GM18499 (cell line): Measurements from ENCODE around the gene FBXL3.
"Not testable (repeated sequence)": the region's sequence is repeated elsewhere in the genome, so short reads cannot be mapped to it uniquely, and the experiment has no call there.

Experiments
- ATAC-seq: cut with Tn5 transposase; IDR thresholded peaks from one replicate; pipeline ENCODE4 v1.9.1; 2021; ENCODE audit warnings: moderate number of reproducible peaks; ENCODE audit not compliant: insufficient read depth, unreplicated experiment

FBXL3 gene

DNA sequence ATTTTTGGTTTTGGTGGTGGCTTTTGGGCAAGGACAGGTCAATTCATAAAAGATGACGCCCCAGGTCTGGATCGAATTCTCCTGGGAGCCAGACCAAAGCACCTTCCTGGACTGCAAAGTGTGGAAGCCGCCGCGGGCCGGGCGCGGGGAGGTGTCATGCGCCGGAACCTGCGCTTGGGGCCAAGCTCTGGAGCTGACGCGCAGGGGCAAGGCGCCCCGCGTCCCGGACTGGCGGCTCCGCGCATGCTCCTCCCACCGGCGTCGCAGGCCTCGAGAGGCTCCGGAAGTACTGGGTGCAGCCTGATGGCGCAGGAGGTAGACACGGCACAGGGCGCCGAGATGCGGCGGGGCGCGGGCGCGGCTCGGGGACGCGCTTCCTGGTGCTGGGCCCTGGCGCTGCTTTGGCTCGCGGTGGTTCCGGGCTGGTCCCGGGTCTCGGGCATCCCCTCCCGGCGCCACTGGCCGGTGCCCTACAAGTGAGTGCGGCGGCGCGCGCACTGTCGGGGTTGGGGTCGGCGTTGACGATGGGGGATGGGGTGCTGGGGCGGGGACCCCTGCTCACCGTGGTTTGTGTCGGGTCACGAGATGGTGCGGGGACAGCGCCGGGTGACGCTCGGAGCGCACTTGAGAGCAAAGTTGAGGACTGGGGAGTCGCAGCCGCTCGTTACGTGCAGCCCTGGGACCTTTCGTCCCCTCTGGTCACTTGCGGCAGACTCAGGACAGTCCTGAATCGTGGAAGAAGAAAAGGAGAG, 35.0 kb downstream of the FBXL3 start, which contains the start of gene CLN5:
Gene CLN5 (plus strand): TSS at position 286 of the 752 bp plus-strand sequence. CDS start 18 bp downstream, at position 304.
- peak; percentile 71 for ATAC-seq

DNA sequence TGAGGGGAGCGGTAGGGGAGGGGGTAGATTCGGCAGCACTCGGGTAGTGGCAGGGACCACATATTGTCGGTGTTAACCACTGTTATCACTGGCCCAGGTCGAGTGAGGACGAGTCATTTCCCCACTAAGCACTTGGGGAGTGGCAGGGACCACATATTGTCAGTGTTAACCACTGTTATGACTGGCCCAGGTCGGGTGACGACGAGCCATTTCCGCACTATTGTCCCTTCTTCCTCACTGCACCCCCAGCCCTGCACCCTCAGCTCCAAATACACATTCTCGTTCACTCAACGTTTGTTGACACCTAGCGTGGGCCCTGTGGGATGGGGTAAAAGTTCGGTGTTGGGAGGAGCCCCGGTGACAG, 35.5 kb downstream of the FBXL3 start:
- ATAC-seq, result peak; percentile 65

DNA sequence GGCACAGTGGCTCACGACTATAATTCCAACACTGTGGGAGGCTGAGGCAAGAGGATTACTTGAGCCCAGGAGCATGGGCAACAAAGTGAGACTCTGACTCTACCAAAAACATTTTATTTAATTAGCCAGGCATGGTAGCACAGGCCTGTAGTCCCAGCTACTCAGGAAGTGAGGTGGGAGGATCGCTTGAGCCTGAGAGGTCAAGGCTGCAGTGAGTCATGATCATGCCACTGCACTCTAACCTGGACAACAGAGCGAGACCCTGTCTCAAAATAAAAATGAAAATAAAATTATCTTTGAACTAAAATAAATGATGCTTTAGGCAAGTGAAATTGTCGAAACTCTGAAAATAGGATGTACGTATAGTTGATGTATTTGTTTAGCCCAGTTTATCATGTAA, 43.3 kb downstream of the FBXL3 start:
- ATAC-seq, result no peak

DNA sequence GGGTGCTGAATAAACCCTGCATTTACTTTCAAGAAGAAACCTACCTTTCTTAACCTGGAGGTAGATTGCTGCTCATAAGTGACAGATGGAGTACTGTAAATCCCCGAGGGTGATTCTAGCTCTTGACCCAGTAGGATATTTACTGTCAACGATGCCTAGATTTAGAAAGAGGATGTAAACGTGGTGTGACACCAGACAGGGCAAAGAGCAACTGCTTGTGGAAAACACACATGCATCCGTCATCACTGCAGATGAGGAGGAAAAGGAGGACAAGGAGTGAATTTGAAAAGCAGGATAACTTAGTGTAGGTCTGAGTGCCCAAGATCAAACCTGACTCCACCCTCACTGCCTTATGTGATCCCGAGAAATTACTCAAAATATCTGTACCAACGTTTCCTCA, 44.9 kb downstream of the FBXL3 start:
- no peak for ATAC-seq

DNA sequence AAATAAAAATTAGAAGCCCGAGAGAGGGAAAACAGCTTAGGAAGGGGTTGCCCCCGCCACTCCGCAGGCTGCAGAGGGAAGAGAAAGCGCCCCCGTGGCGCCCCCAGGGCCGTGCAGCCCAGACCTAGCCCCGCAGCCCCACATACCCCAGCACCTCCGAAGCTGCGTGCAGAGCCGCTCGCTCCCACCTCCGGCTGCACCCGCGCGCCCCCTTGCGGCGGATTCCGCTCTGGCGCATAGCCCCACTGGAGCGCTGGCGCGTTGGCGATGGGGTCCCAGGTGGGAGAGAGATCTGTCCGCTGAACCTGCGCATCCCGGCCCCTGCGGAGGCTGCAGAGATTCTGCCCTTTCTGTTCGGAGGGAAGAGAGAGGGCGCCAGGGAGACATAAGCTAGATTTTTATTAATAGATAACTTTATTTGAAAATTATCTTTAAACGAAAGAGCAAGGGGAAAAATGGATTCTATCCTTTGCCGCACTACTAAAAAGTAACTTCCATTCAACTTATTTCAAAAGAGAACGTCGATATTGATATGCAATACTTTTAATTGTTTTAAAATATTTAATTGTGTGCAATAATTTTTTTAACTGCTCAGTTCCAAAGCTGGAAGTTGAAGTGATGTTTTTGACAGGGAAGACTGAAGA, 46.8 kb downstream of the FBXL3 start:
- peak; percentile 89 for ATAC-seq

DNA sequence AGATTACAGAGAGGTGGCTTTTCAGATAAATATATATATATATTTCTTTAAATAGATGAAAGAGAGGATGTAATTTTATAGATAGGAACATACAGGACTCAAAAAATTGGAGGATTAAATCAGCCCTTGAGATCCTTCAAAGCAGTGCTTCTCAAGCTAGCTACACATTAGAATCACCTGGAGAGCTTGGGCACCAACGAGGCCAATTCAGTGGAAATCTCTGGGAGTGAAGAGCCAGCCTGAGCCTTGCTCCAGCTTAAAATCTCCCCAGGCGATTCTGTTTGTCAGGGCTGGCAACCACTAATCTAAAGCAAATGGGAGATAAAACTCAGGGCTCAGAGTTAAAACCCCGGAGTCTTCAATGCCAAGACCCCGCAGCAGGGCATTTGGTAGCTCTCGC, 50.0 kb downstream of the FBXL3 start:
- no peak for ATAC-seq

DNA sequence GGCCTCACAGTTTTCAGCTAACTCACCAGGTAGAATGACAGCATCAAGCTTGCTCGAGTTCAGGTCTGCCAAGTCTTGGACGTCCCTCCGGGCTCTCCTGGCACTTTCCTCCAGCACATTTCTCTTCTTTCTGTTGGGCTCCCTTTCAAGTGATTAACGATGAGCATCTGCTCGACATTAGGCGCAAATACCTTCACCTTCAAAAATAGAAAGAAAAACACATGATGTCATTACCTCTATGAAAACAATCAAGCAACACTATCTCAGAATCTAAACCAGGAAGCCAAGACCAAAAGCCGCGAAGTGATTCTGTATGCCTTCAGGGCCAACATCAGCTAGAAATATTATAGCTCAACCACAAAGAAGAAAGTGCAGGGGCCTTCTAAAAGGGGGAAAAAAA, 50.5 kb downstream of the FBXL3 start:
- ATAC-seq, result no peak

DNA sequence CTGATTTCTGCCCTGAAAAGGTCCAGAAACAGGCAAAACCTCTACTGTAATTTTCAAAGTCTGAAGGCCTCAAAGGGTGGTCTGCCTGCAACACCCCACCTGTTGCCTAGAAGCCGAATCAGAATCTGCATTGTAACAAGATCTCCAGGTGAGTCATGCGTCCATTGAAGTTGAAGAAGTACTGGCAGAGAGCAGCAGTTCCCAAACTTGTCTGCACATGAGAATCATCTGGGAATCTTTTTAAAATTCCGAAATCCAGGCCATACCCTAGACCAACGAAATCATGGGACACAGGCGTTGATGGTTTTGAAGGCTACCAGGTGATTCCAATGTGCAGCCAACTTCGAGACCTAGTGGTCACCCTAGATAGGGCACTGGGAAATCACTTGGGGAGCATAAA, 51.1 kb downstream of the FBXL3 start:
- no peak for ATAC-seq

DNA sequence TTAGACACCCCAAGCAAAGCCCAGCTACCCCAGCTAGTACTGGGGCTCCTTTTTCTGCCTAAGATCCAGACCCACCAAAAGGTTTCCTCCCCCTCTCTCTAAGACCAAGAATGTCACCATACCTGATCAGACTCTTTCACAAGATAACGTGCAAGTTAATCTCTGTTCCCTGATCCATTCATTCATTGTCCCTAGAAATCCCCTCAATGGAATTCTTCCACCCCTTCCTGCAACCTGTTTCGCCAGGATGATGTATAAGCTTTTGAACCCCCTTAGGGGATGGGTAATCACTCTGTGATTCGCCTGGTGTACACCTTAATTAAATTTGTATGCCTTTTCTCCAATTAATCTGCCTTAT, 52.4 kb downstream of the FBXL3 start:
- ATAC-seq, result no peak

DNA sequence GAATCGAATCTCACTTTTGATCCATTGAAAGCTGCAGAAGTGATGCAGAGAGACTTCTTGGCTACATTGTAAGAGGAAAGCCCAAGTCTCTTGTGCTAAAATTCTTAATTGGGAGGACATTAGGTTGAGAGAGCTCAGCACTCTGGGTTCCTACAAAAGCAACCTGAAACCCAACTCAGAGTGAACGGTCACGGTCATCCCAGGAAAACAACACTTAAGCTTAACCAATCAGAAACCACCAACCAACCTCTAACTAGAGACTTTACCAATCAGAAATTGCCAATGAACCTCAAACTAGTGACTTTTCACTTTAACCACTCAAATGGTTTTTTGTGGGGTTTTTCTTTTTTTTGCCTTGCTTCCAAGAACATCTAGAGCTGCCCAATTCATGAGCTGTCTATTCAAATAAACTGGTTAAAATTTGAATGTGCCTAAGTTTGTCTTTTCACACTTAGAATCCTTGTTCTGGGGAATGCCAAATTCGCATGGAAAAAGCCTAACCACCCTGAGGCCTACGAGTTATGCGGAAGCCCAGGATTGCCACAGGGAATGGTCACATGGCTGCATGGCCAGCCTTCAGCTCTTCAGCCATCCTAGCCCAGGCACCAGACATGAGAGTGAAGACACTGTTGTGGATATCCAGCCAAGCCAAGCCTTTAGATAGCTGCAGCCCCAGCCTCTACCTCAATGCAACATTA, 52.9 kb downstream of the FBXL3 start:
- no peak for ATAC-seq

DNA sequence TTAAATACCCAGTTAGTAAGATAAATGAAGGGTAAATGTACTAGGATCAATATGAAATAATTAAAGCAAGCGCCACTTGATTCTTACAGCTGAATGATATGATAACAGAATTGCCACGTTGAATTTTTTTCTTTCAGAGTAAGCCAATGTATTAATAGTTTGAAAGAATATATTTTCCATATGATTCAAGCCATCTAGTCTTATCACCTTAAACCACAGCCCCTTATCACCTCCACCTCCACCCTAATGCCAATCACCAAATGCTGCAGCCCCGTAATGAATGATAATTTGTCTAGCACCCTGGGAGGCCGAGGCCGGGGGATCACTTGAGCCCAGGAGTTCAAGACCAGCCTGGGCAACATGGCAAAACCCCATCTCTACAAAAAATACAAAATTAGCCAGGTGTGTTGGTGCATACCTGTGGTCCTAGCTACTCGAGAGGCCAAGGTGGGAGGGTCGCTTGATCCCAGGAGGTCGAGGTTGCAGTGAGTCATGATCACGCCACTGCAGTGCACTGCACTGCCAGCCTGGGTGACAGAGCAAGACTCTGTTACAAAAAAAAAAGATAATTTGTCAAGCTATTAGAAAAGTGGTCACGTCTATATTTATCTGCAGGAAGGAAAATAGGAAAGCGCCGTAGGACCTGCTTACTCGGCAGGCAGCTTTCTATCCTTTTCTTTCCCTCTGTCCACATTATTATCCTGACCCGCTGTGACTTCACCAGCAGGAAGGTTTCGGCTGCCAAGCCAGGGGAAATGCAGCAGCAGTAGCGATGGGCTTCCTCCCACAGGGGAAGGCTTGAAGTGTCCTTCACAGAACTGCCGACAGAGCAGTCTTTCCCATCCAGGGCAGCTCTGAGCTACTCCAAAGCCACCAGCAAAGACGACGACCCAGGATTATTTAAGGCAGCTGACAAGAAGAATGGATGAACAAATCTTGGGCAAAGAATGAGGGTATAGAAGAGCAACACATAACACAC, 54.8 kb downstream of the FBXL3 start:
- ATAC-seq, result no peak

DNA sequence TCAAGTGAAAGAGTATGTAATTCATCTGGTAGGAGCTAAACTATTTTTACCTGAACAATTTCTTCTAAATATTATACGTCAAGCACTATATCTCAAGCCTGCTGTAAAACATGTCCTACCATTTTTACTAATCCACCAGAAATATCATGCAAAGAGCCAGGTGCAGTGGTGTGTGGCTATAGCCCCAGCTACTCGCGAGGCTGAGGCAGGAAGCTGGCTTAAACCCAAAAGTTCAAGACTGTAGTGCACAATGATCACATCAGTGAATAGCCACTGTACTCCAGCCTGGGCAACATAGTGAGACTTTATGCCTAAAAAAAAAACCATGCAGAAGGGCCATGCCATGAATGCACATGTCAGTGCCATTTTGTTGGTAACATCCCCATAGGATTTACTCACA, 55.7 kb downstream of the FBXL3 start:
- peak; percentile 77 for ATAC-seq

DNA sequence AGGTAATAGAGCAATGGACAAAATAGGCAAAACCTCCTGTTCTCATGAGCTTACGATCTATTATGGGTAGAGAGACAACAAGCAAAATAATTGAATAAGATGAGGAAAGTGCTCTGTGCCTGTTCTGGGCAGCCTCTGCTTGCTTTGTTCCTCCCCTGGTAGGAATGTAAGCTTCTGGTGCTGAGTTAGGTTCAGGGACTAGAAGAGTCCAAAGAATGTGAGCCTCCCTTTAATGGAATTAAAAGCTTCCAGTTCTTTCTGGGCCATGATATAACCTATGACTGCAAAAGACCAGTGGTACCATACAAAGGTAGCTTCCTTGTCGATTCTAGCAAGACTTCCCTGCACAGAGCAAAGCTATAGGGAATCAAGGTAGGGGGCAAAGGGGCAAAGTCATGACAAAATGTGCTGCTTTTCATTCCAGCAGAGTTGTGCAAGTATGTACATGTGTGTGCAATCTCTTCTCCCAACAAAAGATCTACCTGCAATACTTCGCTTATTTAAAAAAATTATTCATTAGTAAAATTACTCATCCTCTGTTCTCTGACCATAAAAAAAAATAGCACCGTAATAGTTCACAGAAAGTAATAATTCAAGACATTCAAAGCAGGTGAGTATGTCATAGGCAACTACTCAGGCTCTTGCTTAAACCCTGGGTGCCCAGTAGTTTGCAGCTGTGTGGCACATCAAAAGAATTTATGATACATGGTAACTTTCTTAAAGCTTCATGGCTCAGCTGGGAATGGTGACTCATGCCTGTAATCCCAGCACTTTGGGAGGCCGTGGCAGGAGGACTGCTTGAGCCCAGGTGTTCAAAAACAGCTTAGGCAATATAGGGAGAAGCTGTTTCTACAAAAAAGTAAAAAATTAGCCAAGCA, 57.2 kb downstream of the FBXL3 start:
- no peak for ATAC-seq

DNA sequence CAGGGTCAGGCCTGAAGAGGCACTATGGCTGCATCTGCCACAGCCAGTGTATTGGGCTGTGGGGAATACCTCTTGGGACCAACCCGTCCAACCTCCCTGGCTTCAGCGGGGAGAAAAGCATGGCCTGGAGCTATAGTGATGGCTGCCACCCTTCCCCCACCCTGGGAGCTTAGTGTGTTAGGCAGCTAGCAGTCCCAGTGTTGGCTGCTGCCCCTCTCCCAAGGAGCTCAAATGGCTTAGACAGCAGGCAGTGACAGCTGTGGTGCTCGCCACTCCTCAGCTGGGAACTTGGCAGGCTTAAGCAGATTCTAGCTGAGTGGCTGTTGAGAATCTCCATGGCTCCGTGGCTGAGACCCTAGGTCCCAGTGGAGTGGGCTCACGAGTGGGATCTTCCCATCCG, 58.9 kb downstream of the FBXL3 start:
- no peak for ATAC-seq

DNA sequence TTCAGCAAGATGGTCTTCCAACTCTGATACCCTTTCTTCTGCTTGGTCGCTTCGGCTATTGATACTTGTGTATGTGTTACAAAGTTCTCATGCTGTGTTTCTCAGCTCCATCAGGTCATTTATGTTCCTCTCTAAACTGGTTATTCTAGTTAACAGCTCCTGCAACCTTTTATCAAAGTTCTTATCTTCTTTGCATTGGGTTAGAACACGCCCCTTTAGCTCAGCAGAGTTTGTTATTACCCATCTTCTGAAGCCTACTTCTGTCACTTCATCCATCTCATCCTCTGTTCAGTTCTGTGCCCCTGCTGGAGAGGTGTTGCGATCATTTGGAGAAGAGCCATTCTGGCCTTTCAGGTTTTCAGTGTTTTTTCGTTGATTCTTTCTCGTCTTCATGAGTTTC, 59.9 kb downstream of the FBXL3 start:
- ATAC-seq, result no peak

DNA sequence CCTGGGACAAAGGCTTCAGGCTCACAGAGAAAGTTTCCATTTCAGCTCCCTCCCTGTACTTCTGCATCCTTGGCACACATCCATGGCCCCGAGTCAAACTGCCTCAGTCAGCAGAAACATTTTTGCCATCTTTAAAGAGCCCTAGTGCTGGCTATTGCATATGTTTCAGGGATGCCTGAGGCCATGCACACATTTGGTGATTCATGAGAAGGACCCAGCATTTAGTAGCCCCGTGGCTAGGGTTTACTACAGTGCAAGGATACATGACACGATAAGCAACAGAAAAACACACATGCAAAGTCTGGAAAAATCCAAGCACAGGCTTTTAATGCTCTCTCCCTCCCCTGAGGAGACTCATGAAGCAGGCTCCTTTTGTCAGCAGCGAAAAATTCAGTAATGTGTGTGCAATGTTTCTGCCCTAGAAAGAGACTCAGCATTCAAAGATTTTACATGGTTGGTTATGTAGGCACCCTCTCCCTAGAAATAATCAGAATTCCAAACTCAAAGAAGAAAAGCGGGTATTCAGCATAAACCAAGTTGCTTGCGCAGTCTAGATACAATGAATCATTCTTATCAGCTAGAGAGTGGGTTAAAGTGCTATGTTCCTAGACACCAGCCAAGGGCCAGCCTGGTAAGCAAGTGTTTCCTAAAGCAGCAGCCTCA, 61.1 kb downstream of the FBXL3 start:
- no peak for ATAC-seq

DNA sequence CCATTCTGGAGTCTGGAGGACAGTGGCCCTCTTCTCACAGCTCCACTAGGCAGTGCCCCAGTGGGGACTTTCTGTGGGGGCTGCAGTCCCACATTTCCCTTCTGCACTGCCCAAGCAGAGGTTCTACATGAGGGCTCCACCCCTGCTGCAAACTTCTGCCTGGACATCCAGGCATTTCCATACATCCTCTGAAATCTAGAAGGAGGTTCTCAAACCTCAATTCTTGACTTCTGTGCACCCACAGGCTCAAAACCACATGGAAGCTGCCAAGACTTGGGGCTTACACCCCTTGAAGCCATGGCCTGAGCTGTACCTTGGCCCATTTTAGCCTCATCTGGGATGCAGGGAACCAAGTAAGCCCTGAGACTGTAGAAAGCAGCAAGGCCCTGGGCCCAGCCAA, 67.2 kb downstream of the FBXL3 start:
- ATAC-seq, result not testable (repeated sequence)

DNA sequence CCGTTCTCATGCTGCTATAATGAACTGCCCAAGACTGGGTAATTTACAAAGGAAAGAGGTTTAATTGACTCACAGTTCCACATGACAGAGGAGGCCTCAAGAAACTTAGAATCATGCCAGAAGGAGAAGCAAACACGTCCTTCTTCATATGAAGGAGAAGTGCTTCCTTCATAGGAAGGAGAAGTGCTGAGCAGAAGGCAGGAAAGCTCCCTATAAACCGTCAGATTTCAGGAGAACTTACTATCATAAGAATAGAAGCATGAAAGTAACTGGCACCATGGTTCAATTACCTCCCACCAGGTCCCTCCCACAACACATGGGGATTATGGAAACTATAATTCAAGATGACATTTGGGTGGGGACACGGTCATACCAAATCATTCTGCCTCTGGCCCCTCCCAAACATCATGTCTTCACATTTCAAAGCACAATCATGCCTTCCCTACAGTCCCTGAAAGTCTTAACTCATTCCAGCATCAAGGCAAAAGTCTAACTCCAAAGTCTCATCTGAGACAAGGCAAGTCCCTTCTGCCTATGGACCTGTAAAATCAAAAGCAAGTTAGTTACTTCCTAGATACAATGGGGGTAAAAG, 68.0 kb downstream of the FBXL3 start:
- ATAC-seq, result no peak

DNA sequence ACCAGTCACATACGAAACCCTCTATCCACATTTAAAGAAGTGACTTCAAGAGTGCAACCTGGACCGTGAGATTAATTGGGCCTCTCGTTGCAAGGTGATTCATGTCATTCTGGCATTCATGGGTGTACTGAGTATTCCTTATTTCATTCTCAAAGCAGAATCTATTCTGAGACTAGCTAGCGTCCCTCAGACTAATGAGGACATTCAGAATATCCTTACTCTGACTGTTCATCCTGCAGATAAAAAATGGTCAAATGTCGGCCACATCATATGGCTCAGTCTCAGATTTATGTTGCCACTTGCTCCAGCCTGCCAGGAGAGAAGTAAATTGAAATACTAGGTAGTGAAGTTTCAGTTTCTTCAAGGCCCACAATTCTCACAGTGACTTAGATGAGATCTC, 71.3 kb downstream of the FBXL3 start:
- no peak for ATAC-seq
